HepG2 (cell line): ENCODE results near the gene VWA3A. TPM values are rescaled to one million over a fixed set of nuclear protein-coding genes. Genes with fewer than 3 reads are reported as not detected.

Experiments used
- ARNT2 ChIP-seq: sonication (generic); formaldehyde crosslinking; IDR thresholded peaks from 2 replicates; pipeline ENCODE4 v1.8.0; 2022; ENCODE audit warnings: mild to moderate bottlenecking, low read depth, missing genetic modification reagents, moderate library complexity
- CREB1 ChIP-seq, 2 experiments: fragments of 450-650 bp in 1 of 2; IDR thresholded peaks; 2 replicates each; pipeline ENCODE4 v1.6.1; 2016 to 2017; ENCODE audit warnings: control low read depth in 1 of 2, mild to moderate bottlenecking in 1 of 2, missing compliant biosample characterization in 1 of 2, missing genetic modification characterization in 1 of 2
- EED ChIP-seq: sonication (generic); formaldehyde crosslinking; IDR thresholded peaks from 2 replicates; pipeline ENCODE4 v1.5.0; 2020; ENCODE audit warnings: mild to moderate bottlenecking, missing genetic modification reagents
- ESRRA ChIP-seq: sonication (generic); formaldehyde crosslinking; IDR thresholded peaks from 2 replicates; pipeline ENCODE4 v1.5.1; 2020; ENCODE audit warnings: mild to moderate bottlenecking, low read depth, missing genetic modification reagents
- KLF15 ChIP-seq: sonication (generic); formaldehyde crosslinking; IDR thresholded peaks from 2 replicates; pipeline ENCODE4 v1.8.1; 2023; ENCODE audit warnings: borderline replicate concordance, mild to moderate bottlenecking, inconsistent platforms, missing genetic modification reagents, mixed read lengths
- MIXL1 ChIP-seq: IDR thresholded peaks from 2 replicates; pipeline ENCODE4 v1.6.1; 2016
- NR1H2 ChIP-seq: sonication (generic); formaldehyde crosslinking; IDR thresholded peaks from 2 replicates; pipeline ENCODE4 v1.8.1; 2022; ENCODE audit warnings: low read depth, missing genetic modification reagents, borderline replicate concordance
- PRPF4 ChIP-seq: fragments of 200-400 bp; formaldehyde crosslinking; IDR thresholded peaks from 2 replicates; pipeline ENCODE4 v1.6.1; 2016; ENCODE audit warnings: low read length, low read depth; ENCODE audit not compliant: poor library complexity, severe bottlenecking
- PTBP1 ChIP-seq: fragments of 200-400 bp; formaldehyde crosslinking; IDR thresholded peaks from 2 replicates; pipeline ENCODE4 v1.6.1; 2018; ENCODE audit warnings: low read length, low read depth; ENCODE audit not compliant: poor library complexity, severe bottlenecking
- RBAK ChIP-seq: sonication (generic); formaldehyde crosslinking; IDR thresholded peaks from 2 replicates; pipeline ENCODE4 v1.5.1; 2020; ENCODE audit warnings: mild to moderate bottlenecking, missing genetic modification reagents
- SIN3B ChIP-seq: fragments of 150-350 bp; IDR thresholded peaks from 2 replicates; pipeline ENCODE4 v1.6.1; 2014; ENCODE audit warnings: low read length
- SRSF9 ChIP-seq: fragments of 200-400 bp; formaldehyde crosslinking; IDR thresholded peaks from 2 replicates; pipeline ENCODE4 v1.6.1; 2018; ENCODE audit warnings: borderline replicate concordance, mild to moderate bottlenecking, low read depth, low read length; ENCODE audit not compliant: insufficient read depth, poor library complexity, severe bottlenecking
- ZFP1 ChIP-seq: IDR thresholded peaks from 2 replicates; pipeline ENCODE4 v1.6.1; 2016
- ZNF121 ChIP-seq: sonication (generic); formaldehyde crosslinking; IDR thresholded peaks from 2 replicates; pipeline ENCODE4 v1.5.0; 2020; ENCODE audit warnings: mild to moderate bottlenecking, missing genetic modification reagents
- ZNF3 ChIP-seq: IDR thresholded peaks from 2 replicates; pipeline ENCODE4 v1.7.0; 2017; ENCODE audit warnings: inconsistent platforms
- ZNF382 ChIP-seq: sonication (generic); formaldehyde crosslinking; IDR thresholded peaks from 2 replicates; pipeline ENCODE4 v1.5.0; 2020; ENCODE audit warnings: missing genetic modification reagents, mild to moderate bottlenecking, borderline replicate concordance
- ZNF569 ChIP-seq: sonication (generic); formaldehyde crosslinking; IDR thresholded peaks from 2 replicates; pipeline ENCODE4 v1.5.0; 2020; ENCODE audit warnings: mild to moderate bottlenecking, missing genetic modification reagents, moderate library complexity, borderline replicate concordance
- ZNF781 ChIP-seq: sonication (generic); formaldehyde crosslinking; IDR thresholded peaks from 2 replicates; pipeline ENCODE4 v1.5.1; 2020; ENCODE audit warnings: borderline replicate concordance, mild to moderate bottlenecking, missing genetic modification reagents; ENCODE audit errors: not compliant biosample characterization
- polyA plus RNA-seq, 8 experiments: library from polyadenylated mRNA; depleted of rRNA in 3 of 8; stranded (reverse) in 7 of 8; unstranded in 1 of 8; fragments of >200 nt; fragmentation: Illumina TruSeq in 4 of 8; extraction: Trizol in 4 of 8; gene quantifications; 2 replicates each; pipeline versions ENCODE4 v1.2.1 to v1.2.3, GENCODE V29; 2011 to 2016; ENCODE audit warnings: low read depth in 4 of 8, missing spikeins in 1 of 8, mixed read lengths in 1 of 8; ENCODE audit not compliant: insufficient read depth in 1 of 8
- total RNA-seq, 5 experiments: library from RNA; depleted of rRNA; stranded (reverse); fragments of >200 nt; fragmentation: Illumina TruSeq; extraction: Trizol; gene quantifications; 2 replicates each; pipeline ENCODE4 v1.2.3, GENCODE V29; 2016; ENCODE audit warnings: low read depth in 1 of 5
- TF ChIP-seq, protein P1 (sequence below): sonication (generic); formaldehyde crosslinking; IDR thresholded peaks from 2 replicates; pipeline ENCODE4 v1.8.0; 2022; ENCODE audit warnings: missing genetic modification reagents, low read depth, mild to moderate bottlenecking, borderline replicate concordance
- TF ChIP-seq, protein P2 (sequence below): IDR thresholded peaks from 2 replicates; pipeline ENCODE4 v1.6.1; 2018; ENCODE audit warnings: missing genetic modification reagents
- TF ChIP-seq, protein P3 (sequence below): sonication (generic); formaldehyde crosslinking; IDR thresholded peaks from 2 replicates; pipeline ENCODE4 v1.8.1; 2023; ENCODE audit warnings: mild to moderate bottlenecking, moderate library complexity, missing genetic modification reagents
- TF ChIP-seq, protein P4 (sequence below): sonication (generic); formaldehyde crosslinking; IDR thresholded peaks from 2 replicates; pipeline ENCODE4 v1.5.0; 2020; ENCODE audit warnings: mild to moderate bottlenecking, missing genetic modification reagents
- TF ChIP-seq, protein P5 (sequence below): IDR thresholded peaks from 2 replicates; pipeline ENCODE4 v1.6.1; 2016; ENCODE audit warnings: mild to moderate bottlenecking, missing biosample characterization, missing genetic modification reagents

VWA3A gene
- total and polyA plus RNA-seq, 2 of the 13 experiments (the other 11 are each of a cell fraction or from before 2014, with no cell fraction given), result 0.03 to 0.07 TPM

DNA sequence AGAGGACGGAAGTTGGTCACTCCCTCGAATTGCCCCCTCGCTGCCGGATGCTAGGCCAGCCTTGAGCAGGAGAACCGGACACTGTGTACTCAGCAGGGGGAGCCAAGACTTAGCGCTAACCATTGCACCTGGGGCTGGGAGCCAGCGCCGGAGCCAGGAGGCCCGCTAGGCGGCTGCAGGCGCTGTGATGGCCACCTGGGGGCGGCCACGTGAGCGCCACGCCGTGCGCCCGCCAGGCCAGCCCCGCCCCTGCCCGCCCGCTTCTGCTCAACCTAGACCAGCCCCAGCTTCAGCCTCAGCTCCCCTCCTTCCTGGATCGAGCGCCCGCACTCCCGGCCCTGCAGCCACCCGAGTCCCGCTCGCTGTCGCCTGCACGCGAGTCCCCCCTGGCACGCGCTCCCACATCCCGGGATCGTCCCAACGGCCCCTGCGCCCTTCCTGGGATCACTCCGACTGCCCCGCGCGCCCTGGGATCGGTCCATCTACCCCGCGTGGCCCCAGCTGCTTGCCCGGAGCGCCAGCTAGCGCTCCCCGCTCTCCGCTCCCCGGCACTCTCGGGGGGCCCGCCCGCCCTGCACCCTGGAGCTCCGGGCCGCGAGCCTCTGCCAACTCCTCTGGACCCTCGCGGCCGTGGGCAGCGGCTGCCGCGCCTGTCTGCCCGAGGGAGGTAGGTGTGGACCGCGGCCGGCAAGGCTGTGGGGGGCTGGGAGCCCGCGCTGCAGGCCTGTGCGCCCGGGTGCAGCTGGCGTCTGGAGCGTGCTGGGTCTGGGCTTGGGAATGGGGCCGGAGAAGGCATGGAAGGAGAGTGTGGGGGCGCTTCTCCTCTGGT, 113.9 kb downstream of the VWA3A start, which contains the start of gene EEF2K (continued):
- TF ChIP-seq, protein P1, sequence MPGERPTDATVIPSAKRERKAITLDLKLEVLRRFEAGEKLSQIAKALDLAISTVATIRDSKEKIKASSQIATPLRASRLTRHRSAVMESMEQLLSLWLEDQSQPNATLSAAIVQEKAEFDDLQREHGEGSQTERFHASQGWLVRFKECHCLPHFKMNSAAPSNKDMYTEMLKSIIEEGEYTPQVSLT, result 0 out of 2 replicates have a peak, but pooled peaks have one; percentile 85
- TF ChIP-seq ZNF382 (CRISPR knock-in tag), result no peak
- TF ChIP-seq ZFP1, result peak; percentile 60
- peak; percentile 61 for TF ChIP-seq ZNF781 (CRISPR knock-in tag)
- TF ChIP-seq EED, result peak; percentile 14
- peak; percentile 93; the same call in 1 of the 2 replicates for TF ChIP-seq NR1H2 (CRISPR knock-in tag)
- peak; percentile 82; the same call in 1 of the 2 replicates for TF ChIP-seq ZNF569 (CRISPR knock-in tag)
- TF ChIP-seq ARNT2 (CRISPR knock-in tag), result peak; percentile 97
- 0 out of 2 replicates have a peak, but pooled peaks have one; percentile 20 for TF ChIP-seq ZNF3 (CRISPR knock-in tag)
- TF ChIP-seq ZNF121 (CRISPR knock-in tag), result peak; percentile 92
- TF ChIP-seq SRSF9, result no peak
- TF ChIP-seq, protein P2, sequence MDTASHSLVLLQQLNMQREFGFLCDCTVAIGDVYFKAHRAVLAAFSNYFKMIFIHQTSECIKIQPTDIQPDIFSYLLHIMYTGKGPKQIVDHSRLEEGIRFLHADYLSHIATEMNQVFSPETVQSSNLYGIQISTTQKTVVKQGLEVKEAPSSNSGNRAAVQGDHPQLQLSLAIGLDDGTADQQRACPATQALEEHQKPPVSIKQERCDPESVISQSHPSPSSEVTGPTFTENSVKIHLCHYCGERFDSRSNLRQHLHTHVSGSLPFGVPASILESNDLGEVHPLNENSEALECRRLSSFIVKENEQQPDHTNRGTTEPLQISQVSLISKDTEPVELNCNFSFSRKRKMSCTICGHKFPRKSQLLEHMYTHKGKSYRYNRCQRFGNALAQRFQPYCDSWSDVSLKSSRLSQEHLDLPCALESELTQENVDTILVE, result peak; percentile 96
- no peak for TF ChIP-seq RBAK (CRISPR knock-in tag)
- TF ChIP-seq CREB1 (IDR thresholded peaks at IDR 0.05), result no peak; the same call in 1 of the 2 replicates
- no peak for TF ChIP-seq CREB1 (CRISPR knock-in tag; IDR thresholded peaks at IDR 0.05)
- peak; percentile 15; the same call in 1 of the 2 replicates for TF ChIP-seq KLF15
- TF ChIP-seq, protein P3, sequence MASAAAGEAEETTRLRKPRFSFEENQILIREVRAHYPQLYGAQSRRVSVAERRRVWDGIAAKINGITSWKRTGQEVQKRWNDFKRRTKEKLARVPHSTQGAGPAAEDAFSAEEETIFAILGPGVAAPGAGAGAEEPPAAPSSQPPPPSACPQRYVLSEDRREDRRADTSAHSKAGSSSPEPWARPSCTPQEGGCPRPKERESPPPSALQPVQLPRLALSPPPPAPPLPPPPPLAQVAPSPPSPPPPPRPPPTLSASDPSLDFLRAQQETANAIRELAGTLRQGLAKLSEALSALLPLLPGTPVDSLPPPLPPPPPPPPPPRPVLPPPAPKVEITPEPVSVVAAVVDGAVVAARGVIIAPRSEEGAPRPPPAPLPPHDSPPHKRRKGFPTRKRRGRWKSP (CRISPR knock-in tag), result peak; percentile 100
- TF ChIP-seq, protein P4, sequence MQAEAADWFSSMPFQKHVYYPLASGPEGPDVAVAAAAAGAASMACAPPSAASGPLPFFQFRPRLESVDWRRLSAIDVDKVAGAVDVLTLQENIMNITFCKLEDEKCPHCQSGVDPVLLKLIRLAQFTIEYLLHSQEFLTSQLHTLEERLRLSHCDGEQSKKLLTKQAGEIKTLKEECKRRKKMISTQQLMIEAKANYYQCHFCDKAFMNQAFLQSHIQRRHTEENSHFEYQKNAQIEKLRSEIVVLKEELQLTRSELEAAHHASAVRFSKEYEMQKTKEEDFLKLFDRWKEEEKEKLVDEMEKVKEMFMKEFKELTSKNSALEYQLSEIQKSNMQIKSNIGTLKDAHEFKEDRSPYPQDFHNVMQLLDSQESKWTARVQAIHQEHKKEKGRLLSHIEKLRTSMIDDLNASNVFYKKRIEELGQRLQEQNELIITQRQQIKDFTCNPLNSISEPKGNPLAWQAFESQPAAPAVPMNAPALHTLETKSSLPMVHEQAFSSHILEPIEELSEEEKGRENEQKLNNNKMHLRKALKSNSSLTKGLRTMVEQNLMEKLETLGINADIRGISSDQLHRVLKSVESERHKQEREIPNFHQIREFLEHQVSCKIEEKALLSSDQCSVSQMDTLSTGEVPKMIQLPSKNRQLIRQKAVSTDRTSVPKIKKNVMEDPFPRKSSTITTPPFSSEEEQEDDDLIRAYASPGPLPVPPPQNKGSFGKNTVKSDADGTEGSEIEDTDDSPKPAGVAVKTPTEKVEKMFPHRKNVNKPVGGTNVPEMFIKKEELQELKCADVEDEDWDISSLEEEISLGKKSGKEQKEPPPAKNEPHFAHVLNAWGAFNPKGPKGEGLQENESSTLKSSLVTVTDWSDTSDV, result peak; percentile 87
- TF ChIP-seq, protein P5, sequence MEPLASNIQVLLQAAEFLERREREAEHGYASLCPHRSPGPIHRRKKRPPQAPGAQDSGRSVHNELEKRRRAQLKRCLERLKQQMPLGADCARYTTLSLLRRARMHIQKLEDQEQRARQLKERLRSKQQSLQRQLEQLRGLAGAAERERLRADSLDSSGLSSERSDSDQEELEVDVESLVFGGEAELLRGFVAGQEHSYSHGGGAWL (CRISPR knock-in tag), result peak; percentile 99
- peak; percentile 91 for TF ChIP-seq PTBP1
- peak; percentile 79; the same call in 1 of the 2 replicates for TF ChIP-seq MIXL1 (CRISPR knock-in tag)
- TF ChIP-seq PRPF4, result no peak
- peak; percentile 84; the same call in 1 of the 2 replicates for TF ChIP-seq ESRRA (CRISPR knock-in tag)
- 0 out of 2 replicates have a peak, but pooled peaks have one; percentile 14 for TF ChIP-seq SIN3B
